ENCODE measurements around the gene ZNF507. TPM values are rescaled to one million over a fixed set of nuclear protein-coding genes. Genes with fewer than 3 reads are reported as not detected.
A peak's percentile ranks its signal among the peaks of the same experiment; 100 is the strongest.

ZNF507 gene
- total RNA-seq, 1 donor from 2014 or later: 32.5 TPM

DNA sequence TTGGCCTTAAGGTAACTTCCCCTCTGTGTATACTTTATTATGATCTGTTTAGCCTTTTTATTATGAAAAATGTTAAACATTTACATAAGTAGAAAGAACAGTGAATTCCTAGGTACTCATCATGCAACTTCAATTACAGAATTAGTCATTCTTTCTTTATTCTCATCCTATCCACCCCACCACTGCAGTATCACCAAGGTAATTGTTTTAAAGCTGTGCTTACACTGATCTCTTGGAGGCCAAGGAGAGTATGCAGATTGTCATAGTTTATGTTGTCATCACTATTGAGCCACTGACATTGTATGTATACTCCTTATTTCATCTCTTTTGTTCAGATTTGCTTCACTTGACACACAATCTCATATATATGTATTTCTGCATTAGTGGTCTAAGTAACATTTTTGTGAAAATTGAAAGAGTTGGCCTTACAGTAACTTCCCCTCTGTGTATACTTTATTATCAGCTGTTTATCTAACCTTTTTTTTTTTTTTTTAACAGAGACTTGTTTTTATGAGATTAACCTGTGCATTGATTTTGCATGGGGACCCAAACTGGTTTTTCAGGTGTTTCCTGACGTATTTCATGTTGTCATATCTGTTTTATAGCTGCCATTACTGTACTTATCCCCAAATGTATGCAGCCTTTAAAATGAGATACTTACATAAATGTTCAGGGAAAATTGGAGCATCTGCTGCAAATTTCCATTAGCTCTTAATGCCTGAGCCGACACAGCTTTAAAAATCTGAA lies 4.5 kb downstream of the ZNF507 start:
- Mint-ChIP-seq H3K27ac (peak overlapping the region; percentile 77), H3K4me3 (peak overlapping the region; percentile 21)
- no peak for TF ChIP-seq CTCF (conservative IDR thresholded peaks at IDR 0.05)

GRCh38 chr19:32350471-32350865 lies 5.1 kb downstream of the ZNF507 start:
- Mint-ChIP-seq H3K36me3 (peaks cover 49% of the 10 kb centered on the region), H3K9me3 (peaks cover 5% of the 10 kb centered on the region), H3K4me3 (peak overlapping the region; percentile 21), H3K4me1 (ENCODE audit: unreplicated experiment) (peaks cover 21% of the 10 kb centered on the region), H3K27me3 (no peaks in the 10 kb centered on the region), H3K27ac (peak overlapping the region; percentile 77)
- DNase-seq (ENCODE audit: extremely low spot score, unreplicated experiment): no peak
- no peak for TF ChIP-seq CTCF (conservative IDR thresholded peaks at IDR 0.05)

More for the DNA sequence above, 4.5 kb downstream of the ZNF507 start:
- DNase-seq (ENCODE audit: extremely low spot score, unreplicated experiment): no peak
- peaks cover 44% of the 10 kb centered on the region for H3K36me3 Mint-ChIP-seq
- peaks cover 5% of the 10 kb centered on the region for H3K9me3 Mint-ChIP-seq
- no peaks in the 10 kb centered on the region for H3K27me3 Mint-ChIP-seq
- peaks cover 21% of the 10 kb centered on the region for H3K4me1 Mint-ChIP-seq (ENCODE audit: unreplicated experiment)

- H3K36me3 Mint-ChIP-seq: peaks cover 53% of the 10 kb centered on the region
- H3K9me3 Mint-ChIP-seq: peaks cover 5% of the 10 kb centered on the region
Measured at GRCh38 chr19:32350987-32351348, 5.6 kb downstream of the ZNF507 start.

DNA sequence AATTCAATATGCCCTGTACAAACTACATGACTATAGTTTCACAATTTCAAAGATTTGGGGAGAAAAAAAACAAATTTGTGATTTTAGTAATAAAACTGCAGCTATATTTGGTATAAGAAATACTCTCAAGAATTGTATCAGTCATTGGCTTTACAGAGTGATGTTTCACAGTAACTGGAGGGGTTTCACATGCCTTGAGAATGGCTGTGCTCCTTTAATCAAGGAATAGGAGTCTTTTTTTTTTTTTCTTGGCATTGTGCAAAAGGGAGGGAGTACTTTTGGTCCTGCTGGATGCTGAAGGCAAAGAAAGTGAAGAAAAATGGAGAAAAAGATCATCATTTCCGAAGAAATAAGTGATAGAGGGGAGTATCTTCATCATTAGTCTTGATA lies 6.8 kb downstream of the ZNF507 start:
- TF ChIP-seq CTCF (conservative IDR thresholded peaks at IDR 0.05): no peak
- Mint-ChIP-seq H3K36me3 (peaks cover 61% of the 10 kb centered on the region), H3K27ac (no peak overlapping the region), H3K9me3 (peaks cover 5% of the 10 kb centered on the region), H3K27me3 (no peaks in the 10 kb centered on the region), H3K4me1 (ENCODE audit: unreplicated experiment) (peaks cover 22% of the 10 kb centered on the region), H3K4me3 (no peak overlapping the region)
- no peak for DNase-seq (ENCODE audit: extremely low spot score, unreplicated experiment)

More at GRCh38 chr19:32350987-32351348, 5.6 kb downstream of the ZNF507 start:
- Mint-ChIP-seq H3K4me1 (ENCODE audit: unreplicated experiment) (peaks cover 22% of the 10 kb centered on the region), H3K27ac (no peak overlapping the region), H3K4me3 (peak overlapping the region; percentile 29), H3K27me3 (no peaks in the 10 kb centered on the region)
- no peak for DNase-seq (ENCODE audit: extremely low spot score, unreplicated experiment)
- TF ChIP-seq CTCF (conservative IDR thresholded peaks at IDR 0.05): no peak

DNA sequence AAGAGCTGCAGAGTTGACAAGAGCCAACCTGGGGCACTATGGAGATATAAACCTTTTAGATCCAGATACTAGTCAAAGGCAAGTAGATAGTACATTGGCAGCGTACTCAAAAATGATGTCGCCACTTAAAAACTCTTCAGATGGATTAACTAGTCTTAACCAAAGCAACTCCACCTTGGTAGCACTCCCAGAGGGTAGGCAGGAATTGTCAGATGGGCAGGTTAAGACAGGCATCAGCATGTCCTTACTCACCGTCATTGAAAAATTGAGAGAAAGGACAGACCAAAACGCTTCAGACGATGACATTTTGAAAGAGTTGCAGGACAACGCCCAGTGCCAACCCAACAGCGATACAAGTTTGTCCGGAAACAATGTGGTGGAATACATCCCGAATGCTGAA lies 8.9 kb downstream of the ZNF507 start:
- no peak for TF ChIP-seq CTCF (conservative IDR thresholded peaks at IDR 0.05)
- peaks cover 58% of the 10 kb centered on the region for H3K36me3 Mint-ChIP-seq

More for the DNA sequence above, 8.9 kb downstream of the ZNF507 start:
- no peaks in the 10 kb centered on the region for H3K27me3 Mint-ChIP-seq
- no peak overlapping the region for H3K27ac Mint-ChIP-seq
- peaks cover 20% of the 10 kb centered on the region for H3K4me1 Mint-ChIP-seq (ENCODE audit: unreplicated experiment)
- no peak for DNase-seq (ENCODE audit: extremely low spot score, unreplicated experiment)
- H3K4me3 Mint-ChIP-seq: no peak overlapping the region
- H3K9me3 Mint-ChIP-seq: peaks cover 5% of the 10 kb centered on the region

Data from type B pancreatic cell (in vitro differentiated cells).